HL-60 (cell line): Measurements from ENCODE around the gene GTF2A1.
A peak's percentile ranks its signal among the peaks of the same experiment; 100 is the strongest.

Experiments used
- DNase-seq, 2 experiments: peaks; one replicate each; pipeline ENCODE4 v3.0.0-alpha.2; 2010 to 2020; ENCODE audit warnings: low read depth in 1 of 2, low spot score in 1 of 2
- H3K27ac ChIP-seq: fragments of 250-450 bp; sonication (Bioruptor Pico); replicated peaks from 2 replicates; pipeline ENCODE4 v1.5.1; 2020; ENCODE audit warnings: mild to moderate bottlenecking, moderate library complexity
- H3K27me3 ChIP-seq: fragments of 250-450 bp; sonication (Bioruptor Pico); 2 replicates; pipeline ENCODE4 v1.5.1; 2021; ENCODE audit warnings: mild to moderate bottlenecking, moderate library complexity; ENCODE audit not compliant: insufficient read depth, poor library complexity, severe bottlenecking
- H3K4me3 ChIP-seq: replicated peaks from 2 replicates; pipeline ENCODE4 v1.5.1; 2011; ENCODE audit warnings: mild to moderate bottlenecking, control low read depth, low read length; ENCODE audit not compliant: insufficient read depth
- GABPA ChIP-seq: IDR thresholded peaks from 2 replicates; pipeline ENCODE4 v1.6.1; 2012; ENCODE audit warnings: low read depth
- POLR2AphosphoS5 ChIP-seq: IDR thresholded peaks from 2 replicates; pipeline ENCODE4 v1.6.1; 2012; ENCODE audit warnings: low read depth
- SPI1 ChIP-seq: IDR thresholded peaks from 2 replicates; pipeline ENCODE4 v1.6.1; 2012; ENCODE audit warnings: low read depth, mild to moderate bottlenecking, borderline replicate concordance
- TF ChIP-seq, protein P1 (sequence below): IDR thresholded peaks from one replicate; pipeline ENCODE4 v1.5.1; 2011; ENCODE audit warnings: low read length, control low read depth, inconsistent platforms; ENCODE audit not compliant: insufficient read depth
- TF ChIP-seq, protein P2 (sequence below): IDR thresholded peaks from 2 replicates; pipeline ENCODE4 v1.6.1; 2012; ENCODE audit warnings: low read depth; ENCODE audit not compliant: insufficient replicate concordance

Gene GTF2A1

DNA sequence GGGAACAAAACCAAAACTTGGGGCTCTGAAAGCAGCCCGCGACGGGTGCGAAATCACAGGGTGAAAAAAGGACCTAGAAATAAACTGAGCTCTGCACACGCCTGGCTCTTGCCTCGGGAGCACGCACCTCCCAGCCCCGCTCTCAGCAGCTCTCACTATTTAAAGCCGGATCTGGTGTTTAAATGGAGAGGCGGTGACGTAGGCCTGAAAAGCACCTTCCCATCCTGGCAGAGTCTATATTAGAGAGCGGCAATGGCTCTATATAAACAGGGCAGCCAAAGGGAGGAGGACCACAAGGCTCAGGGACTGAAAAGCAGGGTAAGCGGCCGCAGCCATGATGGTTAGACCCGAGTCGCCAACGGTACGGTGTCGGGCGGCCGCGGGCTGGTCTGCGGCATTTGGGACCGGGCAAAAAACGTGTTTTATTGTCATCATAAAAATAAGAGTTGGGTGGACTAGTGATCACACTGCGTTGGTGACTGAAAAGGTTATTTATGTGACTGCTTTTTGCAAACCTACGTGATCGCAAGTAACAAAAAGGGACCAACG, 1.5 kb downstream of the GTF2A1 start:
- Histone ChIP-seq H3K4me3 (peak overlapping the region; percentile 46), H3K27me3 (no peaks in the 10 kb centered on the region), H3K27ac (peak overlapping the region; percentile 93)
- TF ChIP-seq POLR2AphosphoS5, result peak; percentile 92
- TF ChIP-seq, protein P1, sequence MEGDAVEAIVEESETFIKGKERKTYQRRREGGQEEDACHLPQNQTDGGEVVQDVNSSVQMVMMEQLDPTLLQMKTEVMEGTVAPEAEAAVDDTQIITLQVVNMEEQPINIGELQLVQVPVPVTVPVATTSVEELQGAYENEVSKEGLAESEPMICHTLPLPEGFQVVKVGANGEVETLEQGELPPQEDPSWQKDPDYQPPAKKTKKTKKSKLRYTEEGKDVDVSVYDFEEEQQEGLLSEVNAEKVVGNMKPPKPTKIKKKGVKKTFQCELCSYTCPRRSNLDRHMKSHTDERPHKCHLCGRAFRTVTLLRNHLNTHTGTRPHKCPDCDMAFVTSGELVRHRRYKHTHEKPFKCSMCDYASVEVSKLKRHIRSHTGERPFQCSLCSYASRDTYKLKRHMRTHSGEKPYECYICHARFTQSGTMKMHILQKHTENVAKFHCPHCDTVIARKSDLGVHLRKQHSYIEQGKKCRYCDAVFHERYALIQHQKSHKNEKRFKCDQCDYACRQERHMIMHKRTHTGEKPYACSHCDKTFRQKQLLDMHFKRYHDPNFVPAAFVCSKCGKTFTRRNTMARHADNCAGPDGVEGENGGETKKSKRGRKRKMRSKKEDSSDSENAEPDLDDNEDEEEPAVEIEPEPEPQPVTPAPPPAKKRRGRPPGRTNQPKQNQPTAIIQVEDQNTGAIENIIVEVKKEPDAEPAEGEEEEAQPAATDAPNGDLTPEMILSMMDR, result no peak
- TF ChIP-seq, protein P2, sequence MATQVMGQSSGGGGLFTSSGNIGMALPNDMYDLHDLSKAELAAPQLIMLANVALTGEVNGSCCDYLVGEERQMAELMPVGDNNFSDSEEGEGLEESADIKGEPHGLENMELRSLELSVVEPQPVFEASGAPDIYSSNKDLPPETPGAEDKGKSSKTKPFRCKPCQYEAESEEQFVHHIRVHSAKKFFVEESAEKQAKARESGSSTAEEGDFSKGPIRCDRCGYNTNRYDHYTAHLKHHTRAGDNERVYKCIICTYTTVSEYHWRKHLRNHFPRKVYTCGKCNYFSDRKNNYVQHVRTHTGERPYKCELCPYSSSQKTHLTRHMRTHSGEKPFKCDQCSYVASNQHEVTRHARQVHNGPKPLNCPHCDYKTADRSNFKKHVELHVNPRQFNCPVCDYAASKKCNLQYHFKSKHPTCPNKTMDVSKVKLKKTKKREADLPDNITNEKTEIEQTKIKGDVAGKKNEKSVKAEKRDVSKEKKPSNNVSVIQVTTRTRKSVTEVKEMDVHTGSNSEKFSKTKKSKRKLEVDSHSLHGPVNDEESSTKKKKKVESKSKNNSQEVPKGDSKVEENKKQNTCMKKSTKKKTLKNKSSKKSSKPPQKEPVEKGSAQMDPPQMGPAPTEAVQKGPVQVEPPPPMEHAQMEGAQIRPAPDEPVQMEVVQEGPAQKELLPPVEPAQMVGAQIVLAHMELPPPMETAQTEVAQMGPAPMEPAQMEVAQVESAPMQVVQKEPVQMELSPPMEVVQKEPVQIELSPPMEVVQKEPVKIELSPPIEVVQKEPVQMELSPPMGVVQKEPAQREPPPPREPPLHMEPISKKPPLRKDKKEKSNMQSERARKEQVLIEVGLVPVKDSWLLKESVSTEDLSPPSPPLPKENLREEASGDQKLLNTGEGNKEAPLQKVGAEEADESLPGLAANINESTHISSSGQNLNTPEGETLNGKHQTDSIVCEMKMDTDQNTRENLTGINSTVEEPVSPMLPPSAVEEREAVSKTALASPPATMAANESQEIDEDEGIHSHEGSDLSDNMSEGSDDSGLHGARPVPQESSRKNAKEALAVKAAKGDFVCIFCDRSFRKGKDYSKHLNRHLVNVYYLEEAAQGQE, result peak; percentile 52
- DNase-seq, result peak in 1 of 2 experiments; percentile 86

DNA sequence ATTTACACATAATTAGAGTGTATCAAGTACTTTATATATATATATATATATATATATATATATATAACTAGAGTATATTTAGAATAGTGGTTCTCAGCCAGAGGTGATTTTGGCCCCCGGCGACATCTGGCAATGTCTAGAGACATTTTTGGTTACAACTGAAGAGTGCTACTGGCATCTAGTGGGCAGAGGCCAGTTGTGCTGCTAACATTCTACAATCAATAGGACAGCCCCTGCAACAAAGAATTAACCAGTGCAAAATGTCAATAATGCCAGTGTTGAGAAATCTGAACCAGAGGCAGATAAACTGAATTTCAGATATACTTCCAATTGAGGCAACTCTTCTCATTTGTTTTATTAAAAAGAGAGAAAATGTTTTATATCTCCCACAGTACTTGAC, 8.9 kb downstream of the GTF2A1 start:
- Histone ChIP-seq H3K27me3 (no peaks in the 10 kb centered on the region), H3K4me3 (no peak overlapping the region), H3K27ac (no peak overlapping the region)
- peak in 1 of 2 experiments; percentile 11 for DNase-seq
- TF ChIP-seq GABPA (no peak), SPI1 (no peak), POLR2AphosphoS5 (no peak)
- TF ChIP-seq, protein P1, result no peak
- TF ChIP-seq, protein P2, result no peak

DNA sequence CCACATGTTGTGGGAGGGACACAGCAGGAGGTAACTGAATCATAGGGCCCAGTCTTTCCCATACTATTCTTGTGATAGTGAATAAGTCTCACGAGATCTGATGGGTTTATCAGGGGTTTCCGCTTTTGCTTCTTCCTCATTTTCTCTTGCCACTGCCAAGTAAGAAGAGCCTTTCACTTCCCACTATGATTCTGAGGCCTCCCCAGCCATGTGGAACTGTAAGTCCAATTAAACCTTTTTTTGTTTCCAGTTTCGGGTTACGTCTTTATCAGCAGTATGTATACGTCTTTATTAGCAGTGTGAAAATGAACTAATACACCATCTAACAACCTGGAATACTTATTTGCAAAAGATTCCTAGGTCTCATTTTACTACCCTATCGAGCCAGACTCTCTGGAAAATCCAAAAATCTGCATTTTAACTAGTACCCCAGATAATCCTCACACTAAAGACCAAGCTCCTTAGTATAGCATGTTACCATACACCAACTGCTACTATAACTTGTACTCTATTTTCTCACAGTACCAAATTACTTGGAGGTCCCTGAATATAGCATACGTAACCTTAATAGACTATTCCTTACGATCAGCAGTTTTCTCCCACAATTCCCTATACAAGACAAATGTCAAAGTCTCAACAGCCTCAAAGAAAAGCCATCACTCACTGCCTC, 11.5 kb downstream of the GTF2A1 start:
- peak in 1 of 2 experiments; percentile 53 for DNase-seq
- peak overlapping the region; percentile 65 for H3K27ac ChIP-seq
- peak overlapping the region; percentile 2; the same call in 1 of the 2 replicates for H3K4me3 ChIP-seq
- TF ChIP-seq POLR2AphosphoS5 (no peak), SPI1 (peak; percentile 66), GABPA (no peak)
- TF ChIP-seq, protein P1, result no peak
- TF ChIP-seq, protein P2, result no peak
- no peaks in the 10 kb centered on the region for H3K27me3 ChIP-seq
